GM20000 (cell line): Measurements from ENCODE around the gene MAPKBP1.

ENCODE experiments used
- DNase-seq: peaks from one replicate; pipeline ENCODE4 v3.0.0; 2012; ENCODE audit warnings: low spot score
- CTCF ChIP-seq: IDR thresholded peaks from 2 replicates; pipeline ENCODE4 v1.5.1; 2012; ENCODE audit warnings: mild to moderate bottlenecking, control low read depth; ENCODE audit errors: extremely low read depth, missing control alignments

The MAPKBP1 gene

GRCh38 chr15:41817781-41818180 is 43.5 kb downstream of the MAPKBP1 start:
- no peak for DNase-seq
- TF ChIP-seq CTCF: no peak

- no peak for DNase-seq
- TF ChIP-seq CTCF: no peak
Observed at GRCh38 chr15:41819455-41820050, 45.3 kb downstream of the MAPKBP1 start.

GRCh38 chr15:41820791-41821423 is 46.6 kb downstream of the MAPKBP1 start:
- TF ChIP-seq CTCF: no peak
- no peak for DNase-seq

- DNase-seq: no peak
- no peak for TF ChIP-seq CTCF
Observed at GRCh38 chr15:41821831-41822230, 47.5 kb downstream of the MAPKBP1 start.

- DNase-seq: no peak
- no peak for TF ChIP-seq CTCF
Observed at GRCh38 chr15:41822471-41822870, 48.2 kb downstream of the MAPKBP1 start.

GRCh38 chr15:41822957-41823356 is 48.7 kb downstream of the MAPKBP1 start:
- no peak for TF ChIP-seq CTCF
- no peak for DNase-seq

- TF ChIP-seq CTCF: no peak
- no peak for DNase-seq
Observed at GRCh38 chr15:41823502-41823901, 49.2 kb downstream of the MAPKBP1 start.
